GM12878 (cell line): ENCODE data around the gene PLXNA2. TPM values are rescaled to one million over a fixed set of nuclear protein-coding genes. Genes with fewer than 3 reads are reported as not detected.

Experiments
- ATAC-seq: fragments of 200-7000 bp; cut with Tn5 transposase; 3 replicates; pipeline ENCODE4 v1.9.1; 2020; ENCODE audit warnings: mild to moderate bottlenecking, moderate library complexity
- BruUV-seq: library from RNA; stranded (reverse); fragments of 400-500 nt; replicated peaks from 2 replicates; lab custom pipeline; 2021; lab: Mats Ljungman, UMichigan
- CTCF ChIA-PET: fragments of 300-600 bp; sonication (Branson Sonifier 250); formaldehyde crosslinking; extraction: SDS; loops from one replicate; lab custom pipeline; 2021; ENCODE audit warnings: inconsistent platforms; lab: Yijun Ruan, JAX
- POLR2A ChIA-PET: fragments of 350-600 bp; formaldehyde crosslinking; extraction: SDS; loops from one replicate; lab custom pipeline; 2021; ENCODE audit warnings: inconsistent platforms; lab: Charles Lee
- RAD21 ChIA-PET: fragments of 300-600 bp; sonication (Branson Sonifier 250); formaldehyde crosslinking; loops from one replicate; lab custom pipeline; 2023; ENCODE audit warnings: antibody characterized with exemption; ENCODE audit not compliant: unreplicated experiment; lab: Charles Lee
- SMC1A ChIA-PET: fragments of 300-600 bp; sonication (Branson Sonifier 250); formaldehyde crosslinking; loops from one replicate; lab custom pipeline; 2023; ENCODE audit not compliant: unreplicated experiment, uncharacterized antibody; lab: Charles Lee
- DNase-seq: peaks from one replicate; pipeline ENCODE4 v3.0.0-alpha.2; 2011; ENCODE audit warnings: low read depth, low spot score
- FAIRE-seq: peaks from 3 replicates; lab custom pipeline; 2011; peaks lifted over from hg19 to GRCh38; lab: Jason Lieb, UNC
- H2AFZ ChIP-seq: 2 replicates; pipeline ENCODE4 v1.6.0; 2011; ENCODE audit warnings: low read depth, low read length, control low read depth; ENCODE audit not compliant: control insufficient read depth
- H3K27ac ChIP-seq: 2 replicates; pipeline ENCODE4 v1.5.1; 2011; ENCODE audit warnings: control low read depth; ENCODE audit not compliant: control insufficient read depth, insufficient read depth
- H3K27me3 ChIP-seq, 2 experiments: replicated peaks in 1 of 2; 2 replicates each; pipeline versions ENCODE4 v1.6.0 to v1.6.1; 2011; ENCODE audit warnings: low read length in 1 of 2; ENCODE audit not compliant: control insufficient read depth in 2 of 2, insufficient read depth in 2 of 2
- H3K36me3 ChIP-seq, 2 experiments: 2 replicates each; pipeline ENCODE4 v1.5.1; 2011; ENCODE audit warnings: low read length in 1 of 2; ENCODE audit not compliant: control insufficient read depth in 2 of 2, insufficient read depth in 2 of 2
- H3K4me1 ChIP-seq: 2 replicates; pipeline ENCODE4 v1.6.1; 2011; ENCODE audit warnings: mild to moderate bottlenecking, low read length, moderate library complexity, mixed read lengths; ENCODE audit not compliant: control insufficient read depth, insufficient read depth
- H3K4me2 ChIP-seq: 2 replicates; pipeline ENCODE4 v1.6.0; 2011; ENCODE audit warnings: control low read depth; ENCODE audit not compliant: control insufficient read depth, insufficient read depth
- H3K4me3 ChIP-seq: fragments of 200-600 bp; sonication (generic); 2 replicates; pipeline ENCODE4 v1.5.1; 2016
- H3K79me2 ChIP-seq: 2 replicates; pipeline ENCODE4 v1.6.0; 2011; ENCODE audit warnings: low read length; ENCODE audit not compliant: control insufficient read depth, insufficient read depth
- H3K9ac ChIP-seq: 2 replicates; pipeline ENCODE4 v1.8.0; 2011; ENCODE audit warnings: low read length, control low read depth, mixed read lengths; ENCODE audit not compliant: control insufficient read depth, insufficient read depth
- H3K9me3 ChIP-seq: replicated peaks from 3 replicates; pipeline ENCODE4 v1.5.1; 2011; ENCODE audit warnings: mild to moderate bottlenecking, low read length; ENCODE audit not compliant: control insufficient read depth, insufficient read depth
- H4K20me1 ChIP-seq: 2 replicates; pipeline ENCODE4 v1.6.0; 2011; ENCODE audit not compliant: control insufficient read depth, insufficient read depth
- CREB1 ChIP-seq: IDR thresholded peaks from 2 replicates; pipeline ENCODE4 v1.6.1; 2012; ENCODE audit warnings: low read depth, mild to moderate bottlenecking, inconsistent platforms
- CREM ChIP-seq: IDR thresholded peaks from 2 replicates; pipeline ENCODE4 v1.6.1; 2014; ENCODE audit warnings: antibody characterized with exemption, low read depth
- HDAC6 ChIP-seq: fragments of 200-600 bp; sonication (generic); IDR thresholded peaks from one replicate; pipeline ENCODE4 v1.8.0; 2017; ENCODE audit warnings: antibody characterized with exemption; ENCODE audit not compliant: unreplicated experiment
- IKZF1 ChIP-seq: fragments of 450-650 bp; conservative IDR thresholded peaks from 2 replicates; pipeline ENCODE4 v1.6.1; 2017; ENCODE audit warnings: antibody characterized with exemption, mild to moderate bottlenecking
- KDM1A ChIP-seq: fragments of 200-600 bp; sonication (generic); IDR thresholded peaks from 2 replicates; pipeline ENCODE4 v1.6.1; 2016; ENCODE audit warnings: borderline replicate concordance
- MTA2 ChIP-seq: fragments of 450-650 bp; IDR thresholded peaks from 2 replicates; pipeline ENCODE4 v1.6.1; 2016; ENCODE audit warnings: low read depth, mild to moderate bottlenecking, moderate library complexity
- NFYA ChIP-seq: IDR thresholded peaks from 2 replicates; pipeline ENCODE4 v1.6.1; 2011; ENCODE audit warnings: low read depth, mild to moderate bottlenecking, low read length, improper control_type of control experiment, borderline replicate concordance
- RAD21 ChIP-seq: IDR thresholded peaks from 2 replicates; pipeline ENCODE4 v1.6.1; 2011; ENCODE audit warnings: mild to moderate bottlenecking, low read depth, low read length, moderate library complexity; ENCODE audit not compliant: insufficient read depth
- RAD51 ChIP-seq: fragments of 450-650 bp; IDR thresholded peaks from 2 replicates; pipeline ENCODE4 v1.6.1; 2016; ENCODE audit warnings: moderate library complexity, mild to moderate bottlenecking, inconsistent platforms
- TARDBP ChIP-seq: IDR thresholded peaks from 2 replicates; pipeline ENCODE4 v1.6.1; 2016; ENCODE audit warnings: borderline replicate concordance
- USF1 ChIP-seq: IDR thresholded peaks from 2 replicates; pipeline ENCODE4 v1.6.1; 2011; ENCODE audit warnings: borderline replicate concordance, low read depth, mild to moderate bottlenecking, moderate library complexity, mixed read lengths, low read length; ENCODE audit not compliant: insufficient read depth; ENCODE audit errors: extremely low read length
- ZBTB40 ChIP-seq: fragments of 450-650 bp; IDR thresholded peaks from 2 replicates; pipeline ENCODE4 v1.6.1; 2016; ENCODE audit warnings: mild to moderate bottlenecking, moderate library complexity, borderline replicate concordance
- ZNF217 ChIP-seq: fragments of 450-650 bp; IDR thresholded peaks from 2 replicates; pipeline ENCODE4 v1.6.1; 2017; ENCODE audit warnings: antibody characterized with exemption, mild to moderate bottlenecking
- ZSCAN29 ChIP-seq: fragments of 450-650 bp; IDR thresholded peaks from 2 replicates; pipeline ENCODE4 v1.6.1; 2017; ENCODE audit warnings: mild to moderate bottlenecking, moderate library complexity
- WGBS: methylation state at CpG from one replicate; pipeline ENCODE4 v1.1.6; 2016; ENCODE audit warnings: low lambda C conversion rate; ENCODE audit not compliant: insufficient replicate concordance, insufficient coverage; ENCODE audit errors: missing lambda C conversion rate; 5-methylcytosine and 5-hydroxymethylcytosine counted together
- in situ Hi-C: fragments of 300-500 bp; cut with MboI; formaldehyde crosslinking; loops from 9 replicates; pipeline ENCODE4 v1.14.3; 2018; ENCODE audit warnings: mixed read lengths
- intact Hi-C: fragments of 100-400 bp; cut with micrococcal nuclease; formaldehyde crosslinking; loops from one replicate; pipeline ENCODE4 v1.14.2; 2022; ENCODE audit not compliant: unreplicated experiment
- polyA plus RNA-seq, 11 experiments: library from polyadenylated mRNA; depleted of rRNA in 4 of 11; unstranded in 6 of 11; stranded (reverse) in 5 of 11; fragments of >200 nt; fragmentation: Nextera tagmentation in 4 of 11; fragmentation: Illumina TruSeq in 1 of 11; extraction: Ambion mirVana in 4 of 11; extraction: Trizol in 1 of 11; gene quantifications; 1 replicate in 1 of 11; 2 replicates in 10 of 11; pipeline versions ENCODE4 v1.2.1 to v1.2.3, GENCODE V29; 2011 to 2016; ENCODE audit warnings: inconsistent platforms in 2 of 11, missing spikeins in 2 of 11, low read depth in 1 of 11
- total RNA-seq, 4 experiments: library from RNA; depleted of rRNA in 3 of 4; stranded (reverse); fragments of >200 nt in 3 of 4; fragmentation: Illumina TruSeq in 1 of 4; extraction: Trizol in 1 of 4; gene quantifications; 2 replicates each; pipeline versions ENCODE4 v1.2.1 to v1.2.3, GENCODE V29; 2013 to 2021
- TF ChIP-seq, protein P1 (sequence below): fragments of 450-650 bp; formaldehyde crosslinking; IDR thresholded peaks from 2 replicates; pipeline ENCODE4 v1.4.0; 2022; ENCODE audit warnings: mild to moderate bottlenecking, moderate library complexity

PLXNA2 gene
- total and polyA plus RNA-seq, 10 of the 15 experiments (the other 5 are each of a cell fraction or from before 2014, with no cell fraction given), result under 0.01 to 0.08 (median 0.07) TPM; not detected in 4

DNA sequence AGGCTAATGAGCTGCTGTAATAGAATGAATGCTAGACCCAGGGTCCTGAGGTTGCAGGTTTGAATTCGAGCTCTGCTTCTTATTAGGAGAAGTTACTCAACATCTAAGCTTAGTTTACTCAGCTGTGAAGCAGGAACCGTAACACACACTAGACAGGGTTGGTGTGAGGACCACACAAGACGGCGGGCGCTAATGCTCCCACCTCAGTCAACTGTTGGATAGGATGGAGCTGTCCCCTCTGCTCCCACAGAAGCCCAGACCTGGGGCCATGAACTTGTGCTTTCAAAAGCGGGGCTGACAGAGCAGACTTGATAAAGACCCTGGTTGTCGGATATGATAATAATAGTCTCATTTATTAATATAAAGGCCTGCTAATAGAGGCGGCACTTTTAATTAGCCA, 234.9 kb downstream of the PLXNA2 start:
- Histone ChIP-seq H3K4me1 (no peaks in the 10 kb centered on the region), H3K36me3 (no peaks in the 10 kb centered on the region), H2AFZ (no peak overlapping the region), H3K79me2 (no peaks in the 10 kb centered on the region), H3K27ac (no peak overlapping the region), H4K20me1 (no peaks in the 10 kb centered on the region), H3K9ac (no peak overlapping the region), H3K4me2 (no peak overlapping the region), H3K27me3 (peaks cover 0 to 4% of the 10 kb centered on the region in 2 experiments; a peak in 3 of 4 replicates), H3K4me3 (no peak overlapping the region), H3K9me3 (no peaks in the 10 kb centered on the region)
- TF ChIP-seq MTA2 (no peak), ZBTB40 (no peak), ZNF217 (no peak), TARDBP (no peak), USF1 (no peak), RAD21 (no peak), ZSCAN29 (no peak), CREB1 (no peak), RAD51 (no peak), IKZF1 (no peak), KDM1A (no peak), NFYA (no peak), HDAC6 (no peak), CREM (no peak)
- TF ChIP-seq, protein P1, sequence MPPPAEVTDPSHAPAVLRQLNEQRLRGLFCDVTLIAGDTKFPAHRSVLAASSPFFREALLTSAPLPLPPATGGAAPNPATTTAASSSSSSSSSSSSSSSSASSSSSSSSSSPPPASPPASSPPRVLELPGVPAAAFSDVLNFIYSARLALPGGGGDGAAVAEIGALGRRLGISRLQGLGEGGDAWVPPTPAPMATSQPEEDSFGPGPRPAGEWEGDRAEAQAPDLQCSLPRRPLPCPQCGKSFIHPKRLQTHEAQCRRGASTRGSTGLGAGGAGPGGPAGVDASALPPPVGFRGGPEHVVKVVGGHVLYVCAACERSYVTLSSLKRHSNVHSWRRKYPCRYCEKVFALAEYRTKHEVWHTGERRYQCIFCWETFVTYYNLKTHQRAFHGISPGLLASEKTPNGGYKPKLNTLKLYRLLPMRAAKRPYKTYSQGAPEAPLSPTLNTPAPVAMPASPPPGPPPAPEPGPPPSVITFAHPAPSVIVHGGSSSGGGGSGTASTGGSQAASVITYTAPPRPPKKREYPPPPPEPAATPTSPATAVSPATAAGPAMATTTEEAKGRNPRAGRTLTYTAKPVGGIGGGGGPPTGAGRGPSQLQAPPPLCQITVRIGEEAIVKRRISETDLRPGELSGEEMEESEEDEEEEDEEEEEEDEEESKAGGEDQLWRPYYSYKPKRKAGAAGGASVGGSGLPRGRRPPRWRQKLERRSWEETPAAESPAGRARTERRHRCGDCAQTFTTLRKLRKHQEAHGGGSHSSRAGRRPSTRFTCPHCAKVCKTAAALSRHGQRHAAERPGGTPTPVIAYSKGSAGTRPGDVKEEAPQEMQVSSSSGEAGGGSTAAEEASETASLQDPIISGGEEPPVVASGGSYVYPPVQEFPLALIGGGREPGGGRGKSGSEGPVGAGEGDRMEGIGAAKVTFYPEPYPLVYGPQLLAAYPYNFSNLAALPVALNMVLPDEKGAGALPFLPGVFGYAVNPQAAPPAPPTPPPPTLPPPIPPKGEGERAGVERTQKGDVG (CRISPR knock-in tag), result no peak
- SMC1A ChIA-PET, result no interaction called here
- ATAC-seq (no peak), FAIRE-seq (no peak), DNase-seq (no peak)
- intact Hi-C loops (no loop called here), in situ Hi-C loops (no loop called here)
- WGBS, result 63% methylated on average over 8 of the region's 8 CpGs
- RAD21 ChIA-PET, result no interaction called here
- POLR2A ChIA-PET, result no interaction called here
- CTCF ChIA-PET, result interaction anchor here (0.8 kb wide), 2 partner anchors 11 to 12 kb away, joined by 3 read pairs; no protein-coding TSS in a partner anchor
- no TSS peak for BruUV-seq
